ENCODE results near the gene GJB1. TPM values are rescaled to one million over a fixed set of nuclear protein-coding genes. Genes with fewer than 3 reads are reported as not detected.

The GJB1 gene
- total and polyA plus RNA-seq, 7 donors, result 0.05 TPM; not detected in 5

DNA sequence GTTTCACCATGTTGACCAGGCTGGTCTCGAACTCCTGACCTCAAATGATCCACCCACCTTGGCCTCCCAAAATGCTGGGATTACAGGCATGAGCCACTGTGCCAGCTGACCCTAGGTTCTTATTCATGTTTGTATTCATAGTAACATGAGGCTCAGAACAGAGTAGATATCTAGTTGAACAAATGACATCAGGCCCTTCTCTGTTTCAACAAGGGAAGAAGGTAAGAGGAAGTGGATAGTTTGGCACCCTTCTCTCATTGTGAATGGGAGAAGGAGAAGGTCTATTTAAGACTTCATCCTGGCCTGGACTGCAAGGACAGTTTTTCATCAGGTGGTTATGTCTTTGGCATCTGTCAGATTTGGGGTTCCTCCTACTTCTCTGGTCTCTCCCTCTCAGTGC, 13.8 kb downstream of the GJB1 start:
- H3K27ac ChIP-seq, result no peak overlapping the region
- no peak overlapping the region for H3K4me3 ChIP-seq
- no peaks in the 10 kb centered on the region for H3K27me3 ChIP-seq (ENCODE audit: insufficient read depth in 3 of 3, low read length in 2 of 3)
- TF ChIP-seq, protein P1, sequence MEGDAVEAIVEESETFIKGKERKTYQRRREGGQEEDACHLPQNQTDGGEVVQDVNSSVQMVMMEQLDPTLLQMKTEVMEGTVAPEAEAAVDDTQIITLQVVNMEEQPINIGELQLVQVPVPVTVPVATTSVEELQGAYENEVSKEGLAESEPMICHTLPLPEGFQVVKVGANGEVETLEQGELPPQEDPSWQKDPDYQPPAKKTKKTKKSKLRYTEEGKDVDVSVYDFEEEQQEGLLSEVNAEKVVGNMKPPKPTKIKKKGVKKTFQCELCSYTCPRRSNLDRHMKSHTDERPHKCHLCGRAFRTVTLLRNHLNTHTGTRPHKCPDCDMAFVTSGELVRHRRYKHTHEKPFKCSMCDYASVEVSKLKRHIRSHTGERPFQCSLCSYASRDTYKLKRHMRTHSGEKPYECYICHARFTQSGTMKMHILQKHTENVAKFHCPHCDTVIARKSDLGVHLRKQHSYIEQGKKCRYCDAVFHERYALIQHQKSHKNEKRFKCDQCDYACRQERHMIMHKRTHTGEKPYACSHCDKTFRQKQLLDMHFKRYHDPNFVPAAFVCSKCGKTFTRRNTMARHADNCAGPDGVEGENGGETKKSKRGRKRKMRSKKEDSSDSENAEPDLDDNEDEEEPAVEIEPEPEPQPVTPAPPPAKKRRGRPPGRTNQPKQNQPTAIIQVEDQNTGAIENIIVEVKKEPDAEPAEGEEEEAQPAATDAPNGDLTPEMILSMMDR (IDR thresholded peaks at IDR 0.05), result no peak
- WGBS, 3 donors, result 69 to 87% methylated on average over 1 of the region's 1 CpG; no CpG with 5 or more reads in 1 of the 3 donors
- DNase-seq (no peak), ATAC-seq (no peak)
- no peaks in the 10 kb centered on the region for H3K4me1 ChIP-seq
- H3K9me3 ChIP-seq, result no peaks in the 10 kb centered on the region
- intact Hi-C loops (cut with DNase I), result no loop called here
- H3K36me3 ChIP-seq (ENCODE audit: insufficient read depth in 1 of 2, low read depth in 1 of 2), result peaks cover 0 to 14% of the 10 kb centered on the region in 2 donors

DNA sequence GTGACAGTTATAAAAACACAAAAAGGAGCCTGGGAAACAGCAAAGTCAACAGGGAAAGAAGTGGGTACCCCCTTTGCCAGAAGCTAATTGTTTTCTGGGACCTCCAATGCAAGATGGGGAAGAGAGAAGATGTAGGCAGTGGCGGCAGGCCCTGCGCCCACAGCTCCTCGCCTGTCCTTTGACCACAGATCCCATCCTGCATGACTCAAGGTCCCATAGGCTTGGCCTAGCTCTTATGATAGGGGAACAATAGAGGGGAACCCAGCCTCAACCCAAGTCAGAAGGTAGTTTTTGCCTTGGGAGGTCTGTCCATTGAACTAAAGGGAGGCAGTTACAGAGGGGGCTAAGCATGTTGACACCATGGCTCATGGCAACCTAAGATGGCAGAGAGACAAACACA, 16.8 kb downstream of the GJB1 start:
- H3K9me3 ChIP-seq, result no peaks in the 10 kb centered on the region
- no peaks in the 10 kb centered on the region for H3K27me3 ChIP-seq (ENCODE audit: insufficient read depth in 3 of 3, low read length in 2 of 3)
- no peak for DNase-seq
- TF ChIP-seq, protein P1 (IDR thresholded peaks at IDR 0.05), result no peak
- peaks cover 0 to 42% of the 10 kb centered on the region in 2 donors for H3K36me3 ChIP-seq (ENCODE audit: insufficient read depth in 1 of 2, low read depth in 1 of 2)
- H3K4me1 ChIP-seq, result no peaks in the 10 kb centered on the region
- no peak overlapping the region for H3K27ac ChIP-seq
- intact Hi-C loops (cut with DNase I), result no loop called here
- WGBS, 3 donors, result 88 to 97% (median 92%) methylated on average over 3 of the region's 3 CpGs
- H3K4me3 ChIP-seq, result no peak overlapping the region
- ATAC-seq, result no peak

DNA sequence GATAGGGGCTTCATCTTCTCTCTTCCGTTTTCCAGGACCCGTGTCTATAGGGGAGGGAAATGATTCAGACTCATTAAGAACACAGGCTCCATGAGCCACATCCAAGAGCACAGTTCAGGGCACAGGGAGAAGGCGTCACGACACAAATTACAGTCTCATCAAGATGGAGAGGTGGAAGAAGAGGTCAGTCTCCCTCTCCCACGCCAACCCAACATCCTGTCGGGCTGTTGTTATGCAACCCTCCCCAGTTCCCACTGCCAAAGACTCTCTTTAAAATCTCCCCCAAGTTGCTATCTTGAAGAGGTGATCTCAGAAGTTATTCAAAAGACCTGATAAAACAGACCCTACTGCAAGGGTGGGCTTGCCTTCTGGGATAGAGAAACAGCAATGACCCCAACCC, 18.3 kb downstream of the GJB1 start:
- ATAC-seq (no peak), DNase-seq (no peak)
- no peak overlapping the region for H3K27ac ChIP-seq
- H3K4me1 ChIP-seq, result no peaks in the 10 kb centered on the region
- peaks cover 0 to 57% of the 10 kb centered on the region in 2 donors for H3K36me3 ChIP-seq (ENCODE audit: insufficient read depth in 1 of 2, low read depth in 1 of 2)
- TF ChIP-seq, protein P1 (IDR thresholded peaks at IDR 0.05), result no peak
- H3K9me3 ChIP-seq, result no peaks in the 10 kb centered on the region
- no peak overlapping the region for H3K4me3 ChIP-seq
- intact Hi-C loops (cut with DNase I), result no loop called here
- no peaks in the 10 kb centered on the region for H3K27me3 ChIP-seq (ENCODE audit: insufficient read depth in 3 of 3, low read length in 2 of 3)
- WGBS, 3 donors, result 77 to 84% (median 81%) methylated on average over 5 to 6 of the region's 6 CpGs

DNA sequence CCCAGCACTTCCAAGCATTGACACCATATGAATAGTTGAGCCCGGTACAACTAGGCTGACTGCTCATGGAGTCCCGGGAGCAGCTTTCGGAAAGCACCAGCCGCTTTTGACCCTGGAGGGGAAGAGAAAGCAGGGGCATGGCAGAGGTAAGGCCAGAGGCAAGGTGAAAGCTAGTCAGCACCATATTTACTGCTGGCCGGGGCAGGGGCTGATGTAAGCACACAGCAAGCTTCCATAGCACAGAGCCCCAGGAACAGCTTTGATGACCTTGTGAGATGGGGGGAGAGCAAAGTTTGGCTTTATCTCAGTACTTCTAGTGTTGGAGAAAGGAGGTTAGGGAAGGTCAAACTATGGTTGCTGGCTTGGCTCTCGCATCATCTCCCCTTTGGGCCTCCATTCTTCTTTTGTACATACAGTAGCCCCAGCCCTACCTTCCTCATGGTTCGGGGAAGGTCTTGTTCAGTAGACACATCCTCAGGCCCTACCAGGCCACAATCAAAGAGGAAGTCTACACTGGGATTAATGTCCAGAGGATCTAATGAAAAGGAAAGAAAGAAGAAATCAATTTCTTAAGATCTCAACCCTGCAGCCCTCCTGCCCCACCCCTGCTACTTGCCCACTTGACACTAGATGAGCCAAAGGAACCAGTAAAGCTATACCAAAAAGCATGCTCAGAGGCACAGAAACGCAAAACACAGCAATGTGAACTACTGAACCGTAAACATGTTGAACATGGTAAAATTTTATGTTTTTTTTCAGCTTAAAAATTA, 21.5 kb downstream of the GJB1 start:
- H3K9me3 ChIP-seq, result no peaks in the 10 kb centered on the region
- intact Hi-C loops (cut with DNase I), result no loop called here
- ATAC-seq, result no peak
- no peak overlapping the region for H3K4me3 ChIP-seq
- DNase-seq, result no peak
- no peaks in the 10 kb centered on the region for H3K4me1 ChIP-seq
- H3K36me3 ChIP-seq (ENCODE audit: insufficient read depth in 1 of 2, low read depth in 1 of 2), result peaks cover 6 to 89% of the 10 kb centered on the region in 2 donors
- TF ChIP-seq, protein P1 (IDR thresholded peaks at IDR 0.05), result no peak
- no peaks in the 10 kb centered on the region for H3K27me3 ChIP-seq (ENCODE audit: insufficient read depth in 3 of 3, low read length in 2 of 3)
- WGBS, 3 donors, result 89 to 95% (median 91%) methylated on average over 9 of the region's 9 CpGs
- H3K27ac ChIP-seq, result no peak overlapping the region

DNA sequence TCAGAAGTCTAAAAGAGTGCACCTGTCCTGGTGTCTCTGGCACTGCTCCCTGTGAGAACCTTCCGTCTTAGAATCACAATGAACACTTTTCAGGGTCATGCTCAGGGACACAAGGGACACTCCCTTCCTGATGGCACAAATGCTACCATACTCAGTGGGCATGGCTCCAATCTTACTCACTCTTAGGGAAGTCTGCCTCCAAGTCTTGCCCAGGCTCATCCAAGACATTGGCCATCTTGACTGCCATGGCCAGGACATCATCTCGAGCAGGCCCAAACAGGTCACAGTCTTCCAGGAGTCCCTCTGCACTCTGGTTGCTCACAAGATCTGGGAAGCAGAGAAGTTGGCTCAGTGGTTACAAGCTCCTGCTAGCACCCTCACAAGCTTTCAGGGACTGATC, 22.1 kb downstream of the GJB1 start:
- ATAC-seq (peak in 1 of 4 donors; percentile 21), DNase-seq (no peak)
- H3K4me3 ChIP-seq, result no peak overlapping the region
- TF ChIP-seq, protein P1 (IDR thresholded peaks at IDR 0.05), result no peak
- intact Hi-C loops (cut with DNase I), result no loop called here
- H3K36me3 ChIP-seq (ENCODE audit: insufficient read depth in 1 of 2, low read depth in 1 of 2), result peaks cover 6 to 95% of the 10 kb centered on the region in 2 donors
- H3K4me1 ChIP-seq, result no peaks in the 10 kb centered on the region
- H3K9me3 ChIP-seq, result no peaks in the 10 kb centered on the region
- no peak overlapping the region for H3K27ac ChIP-seq
- WGBS, 3 donors, result 60 to 87% (median 72%) methylated on average over 2 of the region's 2 CpGs
- no peaks in the 10 kb centered on the region for H3K27me3 ChIP-seq (ENCODE audit: insufficient read depth in 3 of 3, low read length in 2 of 3)

Measured in psoas muscle (tissue), 8 donors.